Measurements from ENCODE around the gene LEF1. TPM values are rescaled to one million over a fixed set of nuclear protein-coding genes. Genes with fewer than 3 reads are reported as not detected.

LEF1 gene
- total and polyA plus RNA-seq, 2 donors (not counting 1 experiment from before 2014, with no cell fraction given), result 2.4 to 5.1 TPM

GRCh38 chr4:108100827-108101226, 67.9 kb downstream of the LEF1 start:
- Histone ChIP-seq H2AFZ (ENCODE audit: insufficient read depth, low read depth, low read length, poor library complexity, severe bottlenecking) (no peak overlapping the region), H3K4me2 (replicated peaks; ENCODE audit: low read depth, low read length, poor library complexity, severe bottlenecking) (no peak overlapping the region), H3K9me3 (ENCODE audit: control extremely low read depth in 1 of 3, control insufficient read depth in 2 of 3, insufficient read depth in 1 of 3, low read length in 2 of 3) (no peaks in the 10 kb centered on the region), H3K79me2 (ENCODE audit: control insufficient read depth, insufficient read depth, low read length) (no peaks in the 10 kb centered on the region), H3K4me3 (ENCODE audit: control extremely low read depth in 1 of 5, extremely low read depth in 1 of 5, insufficient read depth in 1 of 5, low read depth in 2 of 5, low read length in 4 of 5) (no peak overlapping the region), H3K9ac (ENCODE audit: low read length) (no peak overlapping the region), H4K20me1 (ENCODE audit: control insufficient read depth, insufficient read depth, low read length, poor library complexity, severe bottlenecking) (no peaks in the 10 kb centered on the region), H3K27ac (ENCODE audit: low read length in 2 of 2) (no peak overlapping the region), H3K36me3 (replicated peaks in 1 of 2; ENCODE audit: control extremely low read depth in 1 of 2, control insufficient read depth in 1 of 2, extremely low read depth in 1 of 2, insufficient read depth in 2 of 2, low read length in 1 of 2) (no peaks in the 10 kb centered on the region), H3K4me1 (ENCODE audit: control insufficient read depth in 2 of 2, insufficient read depth in 2 of 2, low read length in 2 of 2) (no peaks in the 10 kb centered on the region), H3K27me3 (replicated peaks in 1 of 4; ENCODE audit: control extremely low read depth in 1 of 4, control insufficient read depth in 3 of 4, insufficient read depth in 4 of 4, low read length in 3 of 4) (no peaks in the 10 kb centered on the region)
- DNase-seq, result no peak
- POLR2A ChIA-PET, result no interaction called here
- Mint-ChIP-seq H3K4me1 (no peaks in the 10 kb centered on the region), H3K27me3 (peaks cover 7% of the 10 kb centered on the region), H3K4me3 (no peak overlapping the region), H3K27ac (no peak overlapping the region), H3K9me3 (ENCODE audit: insufficient read depth) (no peaks in the 10 kb centered on the region)
- intact Hi-C loops (cut with micrococcal nuclease), result no loop called here
- no peak for TF ChIP-seq EZH2 (IDR thresholded peaks at IDR 0.05; ENCODE audit: borderline replicate concordance, insufficient read depth, low read depth, low read length, poor library complexity, severe bottlenecking)
- no peak for TF ChIP-seq CTCF (IDR thresholded peaks at IDR 0.05)
- CTCF ChIA-PET, result interaction anchor here (0.5 kb wide), 1 partner anchor 129 kb away, joined by 4 read pairs; no protein-coding TSS in a partner anchor
- WGBS (ENCODE audit: insufficient coverage), result no CpG with 5 or more reads among the region's 1 CpG
- no peak for ATAC-seq (ENCODE audit: low read depth)

- H3K27ac ChIP-seq (ENCODE audit: low read length in 2 of 2), result no peak overlapping the region
- Mint-ChIP-seq H3K9me3 (ENCODE audit: insufficient read depth) (no peaks in the 10 kb centered on the region), H3K4me1 (no peaks in the 10 kb centered on the region), H3K4me3 (no peak overlapping the region), H3K27ac (no peak overlapping the region), H3K27me3 (peaks cover 7% of the 10 kb centered on the region)
- DNase-seq (no peak), ATAC-seq (ENCODE audit: low read depth) (no peak)
- H2AFZ ChIP-seq (ENCODE audit: insufficient read depth, low read depth, low read length, poor library complexity, severe bottlenecking), result no peak overlapping the region
- H3K27me3 ChIP-seq (replicated peaks in 1 of 4; ENCODE audit: control extremely low read depth in 1 of 4, control insufficient read depth in 3 of 4, insufficient read depth in 4 of 4, low read length in 3 of 4), result no peaks in the 10 kb centered on the region
- intact Hi-C loops (cut with micrococcal nuclease), result no loop called here
- CTCF ChIA-PET, result no interaction called here
- no peaks in the 10 kb centered on the region for H4K20me1 ChIP-seq (ENCODE audit: control insufficient read depth, insufficient read depth, low read length, poor library complexity, severe bottlenecking)
- no peaks in the 10 kb centered on the region for H3K79me2 ChIP-seq (ENCODE audit: control insufficient read depth, insufficient read depth, low read length)
- no CpG with 5 or more reads among the region's 1 CpG for WGBS (ENCODE audit: insufficient coverage)
- no peaks in the 10 kb centered on the region for H3K36me3 ChIP-seq (replicated peaks in 1 of 2; ENCODE audit: control extremely low read depth in 1 of 2, control insufficient read depth in 1 of 2, extremely low read depth in 1 of 2, insufficient read depth in 2 of 2, low read length in 1 of 2)
- no peak overlapping the region for H3K4me3 ChIP-seq (ENCODE audit: control extremely low read depth in 1 of 5, extremely low read depth in 1 of 5, insufficient read depth in 1 of 5, low read depth in 2 of 5, low read length in 4 of 5)
- H3K9me3 ChIP-seq (ENCODE audit: control extremely low read depth in 1 of 3, control insufficient read depth in 2 of 3, insufficient read depth in 1 of 3, low read length in 2 of 3), result no peaks in the 10 kb centered on the region
- H3K4me1 ChIP-seq (ENCODE audit: control insufficient read depth in 2 of 2, insufficient read depth in 2 of 2, low read length in 2 of 2), result no peaks in the 10 kb centered on the region
- H3K9ac ChIP-seq (ENCODE audit: low read length), result no peak overlapping the region
- no peak overlapping the region for H3K4me2 ChIP-seq (replicated peaks; ENCODE audit: low read depth, low read length, poor library complexity, severe bottlenecking)
- TF ChIP-seq CTCF (IDR thresholded peaks at IDR 0.05), result no peak
- TF ChIP-seq EZH2 (IDR thresholded peaks at IDR 0.05; ENCODE audit: borderline replicate concordance, insufficient read depth, low read depth, low read length, poor library complexity, severe bottlenecking), result no peak
- POLR2A ChIA-PET, result no interaction called here
These were observed 68.9 kb downstream of the LEF1 start for GRCh38 chr4:108099838-108100237.

Data from B cell (primary cell).